ENCODE measurements around the gene CORO1C. TPM values are rescaled to one million over a fixed set of nuclear protein-coding genes. Genes with fewer than 3 reads are reported as not detected.
"Not testable (repeated sequence)": the region's sequence is repeated elsewhere in the genome, so short reads cannot be mapped to it uniquely, and the experiment has no call there.

The CORO1C gene
- total RNA-seq, 1 experiment from 2014 or later: 195 TPM

DNA sequence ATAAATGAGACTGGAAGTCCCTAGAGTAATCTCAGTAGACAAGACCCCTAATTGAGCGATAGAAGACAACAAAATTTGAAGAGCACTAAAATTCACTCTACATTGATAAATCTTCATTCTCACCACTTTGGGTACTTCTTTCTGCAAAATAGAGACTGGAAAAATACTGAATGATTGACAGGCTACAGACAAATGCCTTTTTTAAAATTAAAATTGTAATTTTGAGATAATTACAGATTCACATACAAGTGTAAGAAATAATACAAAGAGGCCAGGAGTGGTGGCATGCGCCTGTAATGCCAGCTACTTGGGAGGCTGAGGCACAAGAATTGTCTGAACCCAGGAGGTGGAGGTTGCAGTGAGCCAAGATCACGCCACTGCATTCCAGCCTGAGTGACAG lies 4.5 kb upstream of the CORO1C start:
- Histone ChIP-seq H3K36me3 (ENCODE audit: control insufficient read depth, insufficient read depth, low read length) (no peaks in the 10 kb centered on the region), H3K4me3 (ENCODE audit: low read depth, low read length) (no peak overlapping the region), H3K9me3 (no peaks in the 10 kb centered on the region), H3K27me3 (replicated peaks; ENCODE audit: control insufficient read depth, insufficient read depth, low read length) (no peaks in the 10 kb centered on the region), H3K4me1 (peaks cover 37% of the 10 kb centered on the region)
- no TSS peak for BruUV-seq (replicated peaks)
- TF ChIP-seq, protein P1, sequence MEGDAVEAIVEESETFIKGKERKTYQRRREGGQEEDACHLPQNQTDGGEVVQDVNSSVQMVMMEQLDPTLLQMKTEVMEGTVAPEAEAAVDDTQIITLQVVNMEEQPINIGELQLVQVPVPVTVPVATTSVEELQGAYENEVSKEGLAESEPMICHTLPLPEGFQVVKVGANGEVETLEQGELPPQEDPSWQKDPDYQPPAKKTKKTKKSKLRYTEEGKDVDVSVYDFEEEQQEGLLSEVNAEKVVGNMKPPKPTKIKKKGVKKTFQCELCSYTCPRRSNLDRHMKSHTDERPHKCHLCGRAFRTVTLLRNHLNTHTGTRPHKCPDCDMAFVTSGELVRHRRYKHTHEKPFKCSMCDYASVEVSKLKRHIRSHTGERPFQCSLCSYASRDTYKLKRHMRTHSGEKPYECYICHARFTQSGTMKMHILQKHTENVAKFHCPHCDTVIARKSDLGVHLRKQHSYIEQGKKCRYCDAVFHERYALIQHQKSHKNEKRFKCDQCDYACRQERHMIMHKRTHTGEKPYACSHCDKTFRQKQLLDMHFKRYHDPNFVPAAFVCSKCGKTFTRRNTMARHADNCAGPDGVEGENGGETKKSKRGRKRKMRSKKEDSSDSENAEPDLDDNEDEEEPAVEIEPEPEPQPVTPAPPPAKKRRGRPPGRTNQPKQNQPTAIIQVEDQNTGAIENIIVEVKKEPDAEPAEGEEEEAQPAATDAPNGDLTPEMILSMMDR (IDR thresholded peaks at IDR 0.05; ENCODE audit: insufficient read depth in 1 of 2, low read depth in 1 of 2, low read length in 1 of 2, severe bottlenecking in 1 of 2, unreplicated experiment in 1 of 2): no peak
- no peak overlapping the region for H3K4me3 Mint-ChIP-seq (ENCODE audit: unreplicated experiment)
- H3K9me3 Mint-ChIP-seq (ENCODE audit: unreplicated experiment): peaks cover 7% of the 10 kb centered on the region
- H3K36me3 Mint-ChIP-seq (ENCODE audit: insufficient read depth, unreplicated experiment): peaks cover 20% of the 10 kb centered on the region
- DNase-seq: no peak
- POLR2A ChIA-PET: no interaction called here
- H3K27me3 Mint-ChIP-seq (ENCODE audit: insufficient read depth, unreplicated experiment): no peaks in the 10 kb centered on the region
- no peak overlapping the region for H3K27ac Mint-ChIP-seq (ENCODE audit: unreplicated experiment)
- intact Hi-C loops (cut with micrococcal nuclease; ENCODE audit: unreplicated experiment): no loop called here
- H3K4me1 Mint-ChIP-seq (ENCODE audit: low read depth, unreplicated experiment): peaks cover 32% of the 10 kb centered on the region
- CTCF ChIA-PET: interaction anchor here (0.6 kb wide), 1 partner anchor 356 kb away, joined by 3 read pairs; no protein-coding TSS in a partner anchor

DNA sequence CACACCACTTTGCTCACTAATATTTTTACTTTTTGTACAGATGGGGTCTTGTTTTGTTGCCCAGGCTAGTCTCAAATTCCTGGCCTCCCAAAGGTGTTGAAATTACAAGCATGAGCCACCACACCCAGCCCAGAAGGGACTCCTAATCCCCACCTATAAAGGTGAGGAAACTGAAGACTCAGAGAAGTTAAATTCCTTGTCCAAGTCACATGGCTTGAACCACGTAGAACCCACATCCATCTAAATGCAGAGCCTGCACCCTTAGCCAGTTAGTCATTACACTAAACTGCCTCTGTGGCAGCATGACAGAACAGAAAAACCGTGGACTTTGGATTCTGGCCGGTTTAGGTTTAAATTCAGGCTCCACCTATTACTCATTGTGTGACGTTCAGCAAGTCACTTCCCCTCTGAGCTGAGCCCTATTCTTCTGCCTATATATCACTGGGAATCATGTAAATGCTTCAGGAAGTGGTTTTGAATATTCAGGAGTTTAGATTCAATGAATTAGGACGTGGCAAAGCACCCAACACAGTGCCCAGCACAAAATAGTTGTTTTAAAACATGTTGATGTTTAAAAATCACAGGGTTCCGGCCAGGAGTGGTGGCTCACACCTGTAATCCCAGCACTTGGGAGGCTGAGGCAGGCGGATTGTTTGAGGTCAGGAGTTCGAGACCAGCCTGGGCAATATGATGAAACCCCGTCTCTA lies 3.0 kb upstream of the CORO1C start:
- Mint-ChIP-seq H3K9me3 (ENCODE audit: unreplicated experiment) (peaks cover 7% of the 10 kb centered on the region), H3K4me3 (ENCODE audit: unreplicated experiment) (peak overlapping the region; percentile 65), H3K36me3 (ENCODE audit: insufficient read depth, unreplicated experiment) (peaks cover 35% of the 10 kb centered on the region), H3K4me1 (ENCODE audit: low read depth, unreplicated experiment) (peaks cover 26% of the 10 kb centered on the region), H3K27ac (ENCODE audit: unreplicated experiment) (peak overlapping the region; percentile 99), H3K27me3 (ENCODE audit: insufficient read depth, unreplicated experiment) (no peaks in the 10 kb centered on the region)
- ChIA-PET POLR2A (interaction anchor here (1.0 kb wide), 1 partner anchor 43 kb away, joined by 4 read pairs; no protein-coding TSS in a partner anchor), CTCF (interaction anchor here (0.5 to 1.1 kb wide), 2 partner anchors 33 to 70 kb away, joined by 6 read pairs; no protein-coding TSS in a partner anchor)
- DNase-seq: peak; percentile 89 to 94
- Histone ChIP-seq H3K36me3 (ENCODE audit: control insufficient read depth, insufficient read depth, low read length) (no peaks in the 10 kb centered on the region), H3K4me1 (peaks cover 38% of the 10 kb centered on the region), H3K27me3 (replicated peaks; ENCODE audit: control insufficient read depth, insufficient read depth, low read length) (no peaks in the 10 kb centered on the region), H3K4me3 (ENCODE audit: low read depth, low read length) (no peak overlapping the region), H3K9me3 (no peaks in the 10 kb centered on the region)
- intact Hi-C loops (cut with micrococcal nuclease; ENCODE audit: unreplicated experiment): loop anchor here (1.0 to 5.0 kb wide), 2 partner anchors 33 to 69 kb away; no protein-coding TSS in a partner anchor
- TF ChIP-seq, protein P1 (IDR thresholded peaks at IDR 0.05; ENCODE audit: insufficient read depth in 1 of 2, low read depth in 1 of 2, low read length in 1 of 2, severe bottlenecking in 1 of 2, unreplicated experiment in 1 of 2): no peak
- BruUV-seq (replicated peaks): no TSS peak

DNA sequence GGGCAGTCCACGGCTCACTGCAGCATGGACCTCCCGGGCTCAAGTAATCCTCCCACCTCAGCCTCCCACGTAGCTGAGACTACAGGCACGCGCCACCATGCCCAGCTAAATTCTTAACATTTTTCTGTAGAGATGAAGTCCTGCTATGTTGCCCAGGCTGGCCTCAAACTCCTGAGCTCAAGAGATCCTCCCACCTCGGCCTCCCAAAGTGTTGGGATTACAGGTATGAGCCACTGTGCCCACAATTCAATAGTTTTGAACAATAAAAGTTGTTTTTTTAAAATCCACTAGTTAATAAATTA lies 1.9 kb upstream of the CORO1C start:
- intact Hi-C loops (cut with micrococcal nuclease; ENCODE audit: unreplicated experiment): loop anchor here (5.0 kb wide), 1 partner anchor 34 kb away; no protein-coding TSS in a partner anchor
- H3K4me1 ChIP-seq: peaks cover 40% of the 10 kb centered on the region
- not testable (repeated sequence) for DNase-seq

More for the DNA sequence above, 1.9 kb upstream of the CORO1C start:
- H3K4me3 ChIP-seq (ENCODE audit: low read depth, low read length); H3K36me3 ChIP-seq (ENCODE audit: control insufficient read depth, insufficient read depth, low read length); BruUV-seq (replicated peaks); CTCF ChIA-PET; H3K27me3 ChIP-seq (replicated peaks; ENCODE audit: control insufficient read depth, insufficient read depth, low read length); H3K9me3 Mint-ChIP-seq (ENCODE audit: unreplicated experiment); H3K9me3 ChIP-seq; H3K4me3 Mint-ChIP-seq (ENCODE audit: unreplicated experiment); H3K27me3 Mint-ChIP-seq (ENCODE audit: insufficient read depth, unreplicated experiment): not testable (repeated sequence)
- POLR2A ChIA-PET: interaction anchor here (0.6 to 0.8 kb wide), 2 partner anchors 170 to 411 kb away, joined by 3 to 5 read pairs; partner anchors contain the start of gene ISCU
- H3K4me1 Mint-ChIP-seq (ENCODE audit: low read depth, unreplicated experiment): peaks cover 22% of the 10 kb centered on the region
- H3K36me3 Mint-ChIP-seq (ENCODE audit: insufficient read depth, unreplicated experiment): peaks cover 38% of the 10 kb centered on the region
- H3K27ac Mint-ChIP-seq (ENCODE audit: unreplicated experiment): peak overlapping the region; percentile 99

All from Caco-2 (cell line).